ENCODE measurements around the gene ELF3. TPM values are rescaled to one million over a fixed set of nuclear protein-coding genes. Genes with fewer than 3 reads are reported as not detected.
A peak's percentile ranks its signal among the peaks of the same experiment; 100 is the strongest.

Gene ELF3
- total and polyA plus RNA-seq, 2 of the 13 experiments (the other 11 are each of a cell fraction or from before 2014, with no cell fraction given), result 11.5 to 55.1 TPM

DNA sequence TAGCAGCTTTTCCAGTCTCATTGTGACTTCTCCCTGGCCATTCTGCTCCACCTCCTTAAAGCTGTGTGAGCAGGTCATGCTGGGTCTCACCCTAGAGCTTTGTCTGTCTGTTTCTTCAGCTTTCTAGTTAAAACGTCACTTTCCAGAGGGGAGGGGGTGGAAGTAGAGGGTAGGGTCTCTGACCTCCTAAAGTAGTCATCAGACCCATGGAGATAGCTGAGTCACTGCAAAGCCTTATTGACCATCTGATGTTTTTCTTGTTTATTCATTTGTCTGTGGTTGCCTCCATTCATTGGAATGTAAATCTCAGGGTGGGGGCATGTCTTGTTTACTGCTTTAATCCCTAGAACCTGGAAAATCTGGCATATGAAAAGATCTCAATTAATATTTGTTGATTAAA lies 52.7 kb downstream of the ELF3 start (continued):
- TF ChIP-seq KLF9 (CRISPR knock-in tag; IDR thresholded peaks at IDR 0.05; ENCODE audit: low read depth), result no peak
- peak; percentile 68 for TF ChIP-seq FOSL2 (CRISPR knock-in tag; IDR thresholded peaks at IDR 0.05)
- TF ChIP-seq, protein P1, sequence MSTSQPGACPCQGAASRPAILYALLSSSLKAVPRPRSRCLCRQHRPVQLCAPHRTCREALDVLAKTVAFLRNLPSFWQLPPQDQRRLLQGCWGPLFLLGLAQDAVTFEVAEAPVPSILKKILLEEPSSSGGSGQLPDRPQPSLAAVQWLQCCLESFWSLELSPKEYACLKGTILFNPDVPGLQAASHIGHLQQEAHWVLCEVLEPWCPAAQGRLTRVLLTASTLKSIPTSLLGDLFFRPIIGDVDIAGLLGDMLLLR (CRISPR knock-in tag; IDR thresholded peaks at IDR 0.05), result no peak
- no peak; the same call in 1 of the 2 replicates for TF ChIP-seq HMG20A (CRISPR knock-in tag; IDR thresholded peaks at IDR 0.05; ENCODE audit: borderline replicate concordance)
- no peak for TF ChIP-seq ZNF556 (CRISPR knock-in tag; IDR thresholded peaks at IDR 0.05; ENCODE audit: borderline replicate concordance)
- no peak for TF ChIP-seq TBP (CRISPR knock-in tag; IDR thresholded peaks at IDR 0.05)
- TF ChIP-seq NR2F1 (CRISPR knock-in tag; IDR thresholded peaks at IDR 0.05), result no peak
- TF ChIP-seq TOPORS (CRISPR knock-in tag; IDR thresholded peaks at IDR 0.05), result no peak
- no peak for TF ChIP-seq ZNF282 (IDR thresholded peaks at IDR 0.05; ENCODE audit: partially characterized antibody)
- no peak for TF ChIP-seq KLF6 (CRISPR knock-in tag; IDR thresholded peaks at IDR 0.05)
- no peak for TF ChIP-seq KLF16 (CRISPR knock-in tag; IDR thresholded peaks at IDR 0.05)
- no peak for TF ChIP-seq ZNF605 (CRISPR knock-in tag; IDR thresholded peaks at IDR 0.05)
- TF ChIP-seq NCOA5 (CRISPR knock-in tag; IDR thresholded peaks at IDR 0.05), result no peak
- TF ChIP-seq ZNF274 (CRISPR knock-in tag; IDR thresholded peaks at IDR 0.05), result no peak
- TF ChIP-seq ZSCAN29 (CRISPR knock-in tag; conservative IDR thresholded peaks at IDR 0.05), result no peak
- peak; percentile 64 for TF ChIP-seq FOXA3 (CRISPR knock-in tag; IDR thresholded peaks at IDR 0.05)
- TF ChIP-seq MBNL3 (CRISPR knock-in tag; conservative IDR thresholded peaks at IDR 0.05), result no peak
- TF ChIP-seq SRSF9 (IDR thresholded peaks at IDR 0.05; ENCODE audit: borderline replicate concordance, insufficient read depth, low read depth, low read length, poor library complexity, severe bottlenecking), result no peak
- no peak for TF ChIP-seq ZNF772 (CRISPR knock-in tag; IDR thresholded peaks at IDR 0.05)
- no peak for TF ChIP-seq KDM5B (CRISPR knock-in tag; IDR thresholded peaks at IDR 0.05; ENCODE audit: borderline replicate concordance)
- no peak for TF ChIP-seq ZFP41 (CRISPR knock-in tag; IDR thresholded peaks at IDR 0.05; ENCODE audit: borderline replicate concordance)
- TF ChIP-seq CREB1 (IDR thresholded peaks at IDR 0.05), result peak; percentile 40; the same call in 1 of the 2 replicates
- peak; percentile 62 for TF ChIP-seq CREB1 (CRISPR knock-in tag; IDR thresholded peaks at IDR 0.05)
- no peak for TF ChIP-seq ZSCAN22 (CRISPR knock-in tag; IDR thresholded peaks at IDR 0.05)
- TF ChIP-seq SMYD3 (CRISPR knock-in tag; IDR thresholded peaks at IDR 0.05), result no peak
- TF ChIP-seq SNAI1 (CRISPR knock-in tag; IDR thresholded peaks at IDR 0.05; ENCODE audit: borderline replicate concordance), result no peak
- TF ChIP-seq, protein P2, sequence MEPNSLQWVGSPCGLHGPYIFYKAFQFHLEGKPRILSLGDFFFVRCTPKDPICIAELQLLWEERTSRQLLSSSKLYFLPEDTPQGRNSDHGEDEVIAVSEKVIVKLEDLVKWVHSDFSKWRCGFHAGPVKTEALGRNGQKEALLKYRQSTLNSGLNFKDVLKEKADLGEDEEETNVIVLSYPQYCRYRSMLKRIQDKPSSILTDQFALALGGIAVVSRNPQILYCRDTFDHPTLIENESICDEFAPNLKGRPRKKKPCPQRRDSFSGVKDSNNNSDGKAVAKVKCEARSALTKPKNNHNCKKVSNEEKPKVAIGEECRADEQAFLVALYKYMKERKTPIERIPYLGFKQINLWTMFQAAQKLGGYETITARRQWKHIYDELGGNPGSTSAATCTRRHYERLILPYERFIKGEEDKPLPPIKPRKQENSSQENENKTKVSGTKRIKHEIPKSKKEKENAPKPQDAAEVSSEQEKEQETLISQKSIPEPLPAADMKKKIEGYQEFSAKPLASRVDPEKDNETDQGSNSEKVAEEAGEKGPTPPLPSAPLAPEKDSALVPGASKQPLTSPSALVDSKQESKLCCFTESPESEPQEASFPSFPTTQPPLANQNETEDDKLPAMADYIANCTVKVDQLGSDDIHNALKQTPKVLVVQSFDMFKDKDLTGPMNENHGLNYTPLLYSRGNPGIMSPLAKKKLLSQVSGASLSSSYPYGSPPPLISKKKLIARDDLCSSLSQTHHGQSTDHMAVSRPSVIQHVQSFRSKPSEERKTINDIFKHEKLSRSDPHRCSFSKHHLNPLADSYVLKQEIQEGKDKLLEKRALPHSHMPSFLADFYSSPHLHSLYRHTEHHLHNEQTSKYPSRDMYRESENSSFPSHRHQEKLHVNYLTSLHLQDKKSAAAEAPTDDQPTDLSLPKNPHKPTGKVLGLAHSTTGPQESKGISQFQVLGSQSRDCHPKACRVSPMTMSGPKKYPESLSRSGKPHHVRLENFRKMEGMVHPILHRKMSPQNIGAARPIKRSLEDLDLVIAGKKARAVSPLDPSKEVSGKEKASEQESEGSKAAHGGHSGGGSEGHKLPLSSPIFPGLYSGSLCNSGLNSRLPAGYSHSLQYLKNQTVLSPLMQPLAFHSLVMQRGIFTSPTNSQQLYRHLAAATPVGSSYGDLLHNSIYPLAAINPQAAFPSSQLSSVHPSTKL (CRISPR knock-in tag; IDR thresholded peaks at IDR 0.05), result peak; percentile 38
- peak; percentile 41 for TF ChIP-seq MAFF (IDR thresholded peaks at IDR 0.05; ENCODE audit: low read depth, low read length)
